ENCODE data around the gene CALHM5. TPM values are rescaled to one million over a fixed set of nuclear protein-coding genes. Genes with fewer than 3 reads are reported as not detected.

The CALHM5 gene
- total RNA-seq, 1 experiment from 2014 or later: 0.05 TPM

DNA sequence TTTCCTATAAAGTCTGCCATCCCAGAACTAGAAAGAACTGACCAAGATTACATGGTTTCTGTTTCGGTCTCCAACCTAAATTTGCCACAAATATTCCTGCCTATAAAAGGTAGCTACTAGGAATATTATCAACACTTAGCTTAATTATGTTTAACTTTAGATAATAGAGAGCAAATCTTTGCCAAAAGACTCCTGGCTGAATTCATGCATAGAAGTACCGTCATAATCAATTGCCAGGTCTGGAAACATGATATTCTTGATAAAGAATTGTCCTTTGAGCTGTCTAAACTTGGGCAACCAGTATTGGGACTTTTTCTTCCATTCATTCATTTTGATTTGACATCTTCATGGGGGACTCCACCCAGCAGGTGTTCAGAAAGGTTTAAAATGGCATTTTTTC lies 27.8 kb upstream of the CALHM5 start:
- no peak overlapping the region for H2AFZ ChIP-seq (ENCODE audit: low read depth, low read length, poor library complexity, severe bottlenecking)
- ChIA-PET CTCF (no interaction called here), POLR2A (no interaction called here), RAD21 (ENCODE audit: low non-redundant PET in 1 of 2, low total read pairs in 2 of 2, uncharacterized antibody in 2 of 2, unreplicated experiment in 2 of 2) (no interaction called here)
- no peaks in the 10 kb centered on the region for H4K20me1 ChIP-seq (ENCODE audit: insufficient read depth)
- ATAC-seq: no peak
- no peak overlapping the region for H3K9ac ChIP-seq (ENCODE audit: low read length)
- no peaks in the 10 kb centered on the region for H3K9me2 ChIP-seq (ENCODE audit: insufficient read depth)
- H3K9me3 ChIP-seq (ENCODE audit: control insufficient read depth in 1 of 2, insufficient read depth in 1 of 2, low read depth in 1 of 2, low read length in 2 of 2): no peaks in the 10 kb centered on the region
- no peaks in the 10 kb centered on the region for H3K36me3 ChIP-seq (ENCODE audit: control insufficient read depth in 1 of 2, insufficient read depth in 2 of 2, low read length in 2 of 2)
- BruUV-seq (replicated peaks): no TSS peak
- intact Hi-C loops (cut with micrococcal nuclease): no loop called here
- no peak for DNase-seq (ENCODE audit: low read depth, low spot score)
- no peak overlapping the region for H3K27ac ChIP-seq (ENCODE audit: low read depth, low read length)
- H3K27me3 ChIP-seq (ENCODE audit: insufficient read depth, low read length): no peaks in the 10 kb centered on the region
- no peaks in the 10 kb centered on the region for H3K4me1 ChIP-seq (ENCODE audit: control insufficient read depth in 1 of 2, insufficient read depth in 2 of 2, low read length in 2 of 2)
- H3K79me2 ChIP-seq (ENCODE audit: insufficient read depth, low read length): no peaks in the 10 kb centered on the region
- no peak overlapping the region for H3K4me2 ChIP-seq (ENCODE audit: low read length)
- no peak for TF ChIP-seq EZH2 (IDR thresholded peaks at IDR 0.05)
- TF ChIP-seq RAD21 (IDR thresholded peaks at IDR 0.05; ENCODE audit: low read depth): no peak
- no peak for TF ChIP-seq TCF7L2 (IDR thresholded peaks at IDR 0.05; ENCODE audit: borderline replicate concordance, extremely low read depth, insufficient read depth, insufficient read length)
- TF ChIP-seq, protein P1, sequence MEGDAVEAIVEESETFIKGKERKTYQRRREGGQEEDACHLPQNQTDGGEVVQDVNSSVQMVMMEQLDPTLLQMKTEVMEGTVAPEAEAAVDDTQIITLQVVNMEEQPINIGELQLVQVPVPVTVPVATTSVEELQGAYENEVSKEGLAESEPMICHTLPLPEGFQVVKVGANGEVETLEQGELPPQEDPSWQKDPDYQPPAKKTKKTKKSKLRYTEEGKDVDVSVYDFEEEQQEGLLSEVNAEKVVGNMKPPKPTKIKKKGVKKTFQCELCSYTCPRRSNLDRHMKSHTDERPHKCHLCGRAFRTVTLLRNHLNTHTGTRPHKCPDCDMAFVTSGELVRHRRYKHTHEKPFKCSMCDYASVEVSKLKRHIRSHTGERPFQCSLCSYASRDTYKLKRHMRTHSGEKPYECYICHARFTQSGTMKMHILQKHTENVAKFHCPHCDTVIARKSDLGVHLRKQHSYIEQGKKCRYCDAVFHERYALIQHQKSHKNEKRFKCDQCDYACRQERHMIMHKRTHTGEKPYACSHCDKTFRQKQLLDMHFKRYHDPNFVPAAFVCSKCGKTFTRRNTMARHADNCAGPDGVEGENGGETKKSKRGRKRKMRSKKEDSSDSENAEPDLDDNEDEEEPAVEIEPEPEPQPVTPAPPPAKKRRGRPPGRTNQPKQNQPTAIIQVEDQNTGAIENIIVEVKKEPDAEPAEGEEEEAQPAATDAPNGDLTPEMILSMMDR (IDR thresholded peaks at IDR 0.05 in 2 of 3, conservative IDR thresholded peaks at IDR 0.05 in 1 of 3; ENCODE audit: borderline replicate concordance in 1 of 3, insufficient read depth in 1 of 3, low read depth in 2 of 3, low read length in 2 of 3): no peak
- no peak for TF ChIP-seq ELF1 (IDR thresholded peaks at IDR 0.05; ENCODE audit: borderline replicate concordance, low read depth)
- no peak for TF ChIP-seq POLR2A (IDR thresholded peaks at IDR 0.05; ENCODE audit: borderline replicate concordance, extremely low read depth, insufficient read depth, insufficient read length)
- TF ChIP-seq, protein P2, sequence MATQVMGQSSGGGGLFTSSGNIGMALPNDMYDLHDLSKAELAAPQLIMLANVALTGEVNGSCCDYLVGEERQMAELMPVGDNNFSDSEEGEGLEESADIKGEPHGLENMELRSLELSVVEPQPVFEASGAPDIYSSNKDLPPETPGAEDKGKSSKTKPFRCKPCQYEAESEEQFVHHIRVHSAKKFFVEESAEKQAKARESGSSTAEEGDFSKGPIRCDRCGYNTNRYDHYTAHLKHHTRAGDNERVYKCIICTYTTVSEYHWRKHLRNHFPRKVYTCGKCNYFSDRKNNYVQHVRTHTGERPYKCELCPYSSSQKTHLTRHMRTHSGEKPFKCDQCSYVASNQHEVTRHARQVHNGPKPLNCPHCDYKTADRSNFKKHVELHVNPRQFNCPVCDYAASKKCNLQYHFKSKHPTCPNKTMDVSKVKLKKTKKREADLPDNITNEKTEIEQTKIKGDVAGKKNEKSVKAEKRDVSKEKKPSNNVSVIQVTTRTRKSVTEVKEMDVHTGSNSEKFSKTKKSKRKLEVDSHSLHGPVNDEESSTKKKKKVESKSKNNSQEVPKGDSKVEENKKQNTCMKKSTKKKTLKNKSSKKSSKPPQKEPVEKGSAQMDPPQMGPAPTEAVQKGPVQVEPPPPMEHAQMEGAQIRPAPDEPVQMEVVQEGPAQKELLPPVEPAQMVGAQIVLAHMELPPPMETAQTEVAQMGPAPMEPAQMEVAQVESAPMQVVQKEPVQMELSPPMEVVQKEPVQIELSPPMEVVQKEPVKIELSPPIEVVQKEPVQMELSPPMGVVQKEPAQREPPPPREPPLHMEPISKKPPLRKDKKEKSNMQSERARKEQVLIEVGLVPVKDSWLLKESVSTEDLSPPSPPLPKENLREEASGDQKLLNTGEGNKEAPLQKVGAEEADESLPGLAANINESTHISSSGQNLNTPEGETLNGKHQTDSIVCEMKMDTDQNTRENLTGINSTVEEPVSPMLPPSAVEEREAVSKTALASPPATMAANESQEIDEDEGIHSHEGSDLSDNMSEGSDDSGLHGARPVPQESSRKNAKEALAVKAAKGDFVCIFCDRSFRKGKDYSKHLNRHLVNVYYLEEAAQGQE (IDR thresholded peaks at IDR 0.05; ENCODE audit: low read depth): no peak
- no peak overlapping the region for H3K4me3 ChIP-seq (replicated peaks in 1 of 2; ENCODE audit: low read depth in 1 of 2, low read length in 2 of 2)

All from HCT116 (cell line).